ENCODE results near the gene WDR59. TPM values are rescaled to one million over a fixed set of nuclear protein-coding genes. Genes with fewer than 3 reads are reported as not detected.

WDR59 gene
- total and polyA plus RNA-seq, 2 experiments from 2014 or later: 38.7 to 54.5 TPM

- Mint-ChIP-seq H3K27ac (peak within 1 kb of the TSS; percentile 84), H3K36me3 (ENCODE audit: low read depth) (peaks cover 2% of the 10 kb centered on the region; the same call in 2 of the 3 replicates), H3K27me3 (ENCODE audit: insufficient read depth, low read depth, poor library complexity) (peaks cover 24% of the 10 kb centered on the region), H3K4me1 (peaks cover 42% of the 10 kb centered on the region), H3K9me3 (no peaks in the 10 kb centered on the region; the same call in 2 of the 3 replicates), H3K4me3 (peak within 1 kb of the TSS; percentile 80)
- ATAC-seq (peak; percentile 71), DNase-seq (ENCODE audit: low spot score) (peak; percentile 92)
- Histone ChIP-seq H3K36me3 (ENCODE audit: insufficient read depth) (no peaks in the 10 kb centered on the region; the same call in 1 of the 2 replicates), H3K79me2 (replicated peaks; ENCODE audit: insufficient read depth) (peaks cover 44% of the 10 kb centered on the region), H3K4me1 (ENCODE audit: insufficient read depth) (peaks cover 26% of the 10 kb centered on the region), H3F3A (replicated peaks; ENCODE audit: low read depth) (peaks cover 10% of the 10 kb centered on the region), H2AFZ (peak within 1 kb of the TSS; percentile 75), H3K4me2 (peak within 1 kb of the TSS; percentile 96), H3K27ac (ENCODE audit: low read depth) (peak within 1 kb of the TSS; percentile 79; the same call in 1 of the 2 replicates), H3K27me3 (ENCODE audit: insufficient read depth) (peaks cover 8% of the 10 kb centered on the region), H4K20me1 (replicated peaks; ENCODE audit: insufficient read depth) (peaks cover 30% of the 10 kb centered on the region), H3K9me2 (ENCODE audit: insufficient read depth) (no peaks in the 10 kb centered on the region), H3K4me3 (peak within 1 kb of the TSS; percentile 82)
- TF ChIP-seq CREB1 (CRISPR knock-in tag; IDR thresholded peaks at IDR 0.05; ENCODE audit: low read depth): peak; percentile 35; the same call in 1 of the 2 replicates
- TF ChIP-seq POLR2AphosphoS5 (IDR thresholded peaks at IDR 0.05; ENCODE audit: low read depth): peak; percentile 42
- TF ChIP-seq, protein P1, sequence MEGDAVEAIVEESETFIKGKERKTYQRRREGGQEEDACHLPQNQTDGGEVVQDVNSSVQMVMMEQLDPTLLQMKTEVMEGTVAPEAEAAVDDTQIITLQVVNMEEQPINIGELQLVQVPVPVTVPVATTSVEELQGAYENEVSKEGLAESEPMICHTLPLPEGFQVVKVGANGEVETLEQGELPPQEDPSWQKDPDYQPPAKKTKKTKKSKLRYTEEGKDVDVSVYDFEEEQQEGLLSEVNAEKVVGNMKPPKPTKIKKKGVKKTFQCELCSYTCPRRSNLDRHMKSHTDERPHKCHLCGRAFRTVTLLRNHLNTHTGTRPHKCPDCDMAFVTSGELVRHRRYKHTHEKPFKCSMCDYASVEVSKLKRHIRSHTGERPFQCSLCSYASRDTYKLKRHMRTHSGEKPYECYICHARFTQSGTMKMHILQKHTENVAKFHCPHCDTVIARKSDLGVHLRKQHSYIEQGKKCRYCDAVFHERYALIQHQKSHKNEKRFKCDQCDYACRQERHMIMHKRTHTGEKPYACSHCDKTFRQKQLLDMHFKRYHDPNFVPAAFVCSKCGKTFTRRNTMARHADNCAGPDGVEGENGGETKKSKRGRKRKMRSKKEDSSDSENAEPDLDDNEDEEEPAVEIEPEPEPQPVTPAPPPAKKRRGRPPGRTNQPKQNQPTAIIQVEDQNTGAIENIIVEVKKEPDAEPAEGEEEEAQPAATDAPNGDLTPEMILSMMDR (conservative IDR thresholded peaks at IDR 0.05; ENCODE audit: low read depth in 2 of 2): peak; percentile 86 to 87
- TF ChIP-seq ZNF331 (CRISPR knock-in tag; IDR thresholded peaks at IDR 0.05; ENCODE audit: low read depth): no peak
Measured at GRCh38 chr16:74998481-74999218, 13.7 kb upstream of the WDR59 start, which contains the start of gene ZNRF1. Gene ZNRF1 (plus strand): TSS chr16:74999024. CDS start chr16:74999672, 648 bp downstream.

DNA sequence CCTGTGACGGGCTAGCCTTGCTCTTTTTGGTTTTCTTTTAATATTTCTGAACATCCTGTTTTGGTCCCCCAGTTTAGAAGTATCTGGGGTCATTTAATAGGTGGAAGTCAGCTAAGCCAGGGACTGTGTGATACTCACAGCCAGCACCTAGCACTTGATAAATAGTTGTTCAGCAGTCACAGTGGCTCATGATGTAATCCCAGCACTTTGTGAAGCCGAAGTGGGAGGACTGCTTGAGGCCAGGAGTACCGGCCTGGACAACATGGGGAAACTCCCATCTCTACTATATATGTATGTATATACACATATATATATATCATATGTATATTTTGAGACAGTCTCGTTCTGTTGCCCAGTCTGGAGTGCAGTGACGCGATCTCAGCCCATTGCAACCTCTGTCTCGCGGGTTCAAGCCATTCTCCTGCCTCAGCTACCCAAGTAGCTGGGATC, 12.1 kb upstream of the WDR59 start:
- Histone ChIP-seq H3F3A (replicated peaks; ENCODE audit: low read depth) (peaks cover 10% of the 10 kb centered on the region), H4K20me1 (replicated peaks; ENCODE audit: insufficient read depth) (peaks cover 21% of the 10 kb centered on the region), H3K9me2 (ENCODE audit: insufficient read depth) (no peaks in the 10 kb centered on the region), H3K36me3 (ENCODE audit: insufficient read depth) (no peaks in the 10 kb centered on the region), H3K4me1 (ENCODE audit: insufficient read depth) (peaks cover 24% of the 10 kb centered on the region), H3K4me2 (no peak overlapping the region), H2AFZ (peak overlapping the region; percentile 84; the same call in 1 of the 2 replicates), H3K79me2 (replicated peaks; ENCODE audit: insufficient read depth) (peaks cover 28% of the 10 kb centered on the region), H3K4me3 (no peak overlapping the region), H3K27ac (ENCODE audit: low read depth) (no peak overlapping the region), H3K27me3 (ENCODE audit: insufficient read depth) (peaks cover 8% of the 10 kb centered on the region)
- peaks cover 21% of the 10 kb centered on the region for H3K27me3 Mint-ChIP-seq (ENCODE audit: insufficient read depth, low read depth, poor library complexity)
- ATAC-seq (no peak), DNase-seq (ENCODE audit: low spot score) (no peak)
- H3K4me1 Mint-ChIP-seq: peaks cover 32% of the 10 kb centered on the region
- H3K9me3 Mint-ChIP-seq: no peaks in the 10 kb centered on the region
- H3K36me3 Mint-ChIP-seq (ENCODE audit: low read depth): no peaks in the 10 kb centered on the region
- H3K27ac Mint-ChIP-seq: no peak overlapping the region
- no peak overlapping the region for H3K4me3 Mint-ChIP-seq
- TF ChIP-seq NANOG (IDR thresholded peaks at IDR 0.05; ENCODE audit: borderline replicate concordance) (no peak), ETS1 (IDR thresholded peaks at IDR 0.05) (no peak), EZH2 (IDR thresholded peaks at IDR 0.05; ENCODE audit: low read depth, unreplicated experiment) (no peak), CREB1 (CRISPR knock-in tag; IDR thresholded peaks at IDR 0.05; ENCODE audit: low read depth) (no peak)
- TF ChIP-seq, protein P2, sequence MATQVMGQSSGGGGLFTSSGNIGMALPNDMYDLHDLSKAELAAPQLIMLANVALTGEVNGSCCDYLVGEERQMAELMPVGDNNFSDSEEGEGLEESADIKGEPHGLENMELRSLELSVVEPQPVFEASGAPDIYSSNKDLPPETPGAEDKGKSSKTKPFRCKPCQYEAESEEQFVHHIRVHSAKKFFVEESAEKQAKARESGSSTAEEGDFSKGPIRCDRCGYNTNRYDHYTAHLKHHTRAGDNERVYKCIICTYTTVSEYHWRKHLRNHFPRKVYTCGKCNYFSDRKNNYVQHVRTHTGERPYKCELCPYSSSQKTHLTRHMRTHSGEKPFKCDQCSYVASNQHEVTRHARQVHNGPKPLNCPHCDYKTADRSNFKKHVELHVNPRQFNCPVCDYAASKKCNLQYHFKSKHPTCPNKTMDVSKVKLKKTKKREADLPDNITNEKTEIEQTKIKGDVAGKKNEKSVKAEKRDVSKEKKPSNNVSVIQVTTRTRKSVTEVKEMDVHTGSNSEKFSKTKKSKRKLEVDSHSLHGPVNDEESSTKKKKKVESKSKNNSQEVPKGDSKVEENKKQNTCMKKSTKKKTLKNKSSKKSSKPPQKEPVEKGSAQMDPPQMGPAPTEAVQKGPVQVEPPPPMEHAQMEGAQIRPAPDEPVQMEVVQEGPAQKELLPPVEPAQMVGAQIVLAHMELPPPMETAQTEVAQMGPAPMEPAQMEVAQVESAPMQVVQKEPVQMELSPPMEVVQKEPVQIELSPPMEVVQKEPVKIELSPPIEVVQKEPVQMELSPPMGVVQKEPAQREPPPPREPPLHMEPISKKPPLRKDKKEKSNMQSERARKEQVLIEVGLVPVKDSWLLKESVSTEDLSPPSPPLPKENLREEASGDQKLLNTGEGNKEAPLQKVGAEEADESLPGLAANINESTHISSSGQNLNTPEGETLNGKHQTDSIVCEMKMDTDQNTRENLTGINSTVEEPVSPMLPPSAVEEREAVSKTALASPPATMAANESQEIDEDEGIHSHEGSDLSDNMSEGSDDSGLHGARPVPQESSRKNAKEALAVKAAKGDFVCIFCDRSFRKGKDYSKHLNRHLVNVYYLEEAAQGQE (IDR thresholded peaks at IDR 0.05; ENCODE audit: unreplicated experiment): no peak
